ENCODE measurements around the gene LTB. TPM values are rescaled to one million over a fixed set of nuclear protein-coding genes. Genes with fewer than 3 reads are reported as not detected.

LTB gene
- total RNA-seq, 1 experiment from 2014 or later = not detected

DNA sequence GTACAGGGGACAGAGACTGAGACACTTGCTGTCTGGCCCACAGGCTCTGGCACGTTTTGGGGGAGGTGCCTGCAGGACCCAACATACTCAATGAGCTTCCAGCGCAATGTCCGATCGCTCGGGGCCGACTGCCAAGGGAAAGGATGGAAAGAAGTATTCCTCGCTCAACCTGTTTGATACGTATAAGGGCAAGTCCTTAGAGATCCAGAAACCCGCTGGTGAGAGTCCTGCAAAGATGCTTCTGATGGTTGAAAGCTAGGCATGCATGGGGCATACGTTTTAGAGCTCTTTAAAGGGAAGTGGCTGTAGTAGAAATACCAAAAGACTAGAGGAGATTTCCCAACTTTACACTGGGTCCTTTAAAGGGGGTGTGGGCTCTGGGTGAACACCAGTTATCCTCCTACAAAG, 40.5 kb upstream of the LTB start:
- H4K5ac ChIP-seq (ENCODE audit: insufficient read length, low read depth, low read length) = no peak overlapping the region

More for the DNA sequence above, 40.5 kb upstream of the LTB start:
- Histone ChIP-seq H3K4me2 (ENCODE audit: insufficient read depth, insufficient read length, low read length) (peak overlapping the region; percentile 92), H2BK15ac (ENCODE audit: low read depth, low read length) (no peak overlapping the region), H3K14ac (ENCODE audit: insufficient read depth, low read length) (no peak overlapping the region), H3K23ac (ENCODE audit: insufficient read length, low read depth, low read length) (no peak overlapping the region), H2BK120ac (ENCODE audit: low read depth, low read length, poor library complexity, severe bottlenecking) (no peak overlapping the region), H3K79me2 (ENCODE audit: insufficient read depth, low read length) (peaks cover 20% of the 10 kb centered on the region), H3K9ac (ENCODE audit: extremely low read depth, insufficient read length, low read length) (no peak overlapping the region), H3K4me1 (ENCODE audit: insufficient read depth, low read length) (peaks cover 3% of the 10 kb centered on the region; the same call in 1 of the 2 replicates), H3K56ac (ENCODE audit: insufficient read length, low read depth, low read length) (no peak overlapping the region), H2BK20ac (ENCODE audit: low read depth, low read length, poor library complexity, severe bottlenecking) (no peak overlapping the region), H3K4ac (ENCODE audit: low read depth, low read length) (no peak overlapping the region), H3K27me3 (ENCODE audit: insufficient read depth, low read length) (no peaks in the 10 kb centered on the region), H2AFZ (ENCODE audit: low read length) (no peak overlapping the region), H3K79me1 (ENCODE audit: insufficient read depth, low read depth, low read length, poor library complexity, severe bottlenecking) (peaks cover 5% of the 10 kb centered on the region), H2AK5ac (ENCODE audit: insufficient read length, low read length) (no peak overlapping the region), H3K18ac (ENCODE audit: insufficient read length, low read depth, low read length) (no peak overlapping the region), H3K23me2 (ENCODE audit: insufficient read length, low read depth, low read length, poor library complexity, severe bottlenecking) (peaks cover 8% of the 10 kb centered on the region), H2BK12ac (ENCODE audit: insufficient read length, low read depth, low read length) (no peak overlapping the region), H4K20me1 (ENCODE audit: control insufficient read depth, insufficient read depth, insufficient read length) (no peaks in the 10 kb centered on the region), H4K91ac (ENCODE audit: insufficient read length, low read depth, low read length) (no peak overlapping the region), H3K27ac (ENCODE audit: insufficient read length, low read depth, low read length) (no peak overlapping the region), H4K8ac (replicated peaks; ENCODE audit: insufficient read length, low read depth, low read length) (no peak overlapping the region), H3T11ph (ENCODE audit: low read length) (no peak overlapping the region), H2BK5ac (ENCODE audit: insufficient read length, low read length) (no peak overlapping the region), H3K9me3 (ENCODE audit: control insufficient read depth, low read depth, low read length) (no peaks in the 10 kb centered on the region)
- Mint-ChIP-seq H3K36me3 (ENCODE audit: insufficient read depth in 1 of 3, low read depth in 3 of 3) (peaks cover 60 to 66% (median 66%) of the 10 kb centered on the region in 3 experiments), H3K4me1 (peaks cover 14 to 16% of the 10 kb centered on the region in 2 experiments), H3K9me3 (no peaks in the 10 kb centered on the region; a peak in 1 of 5 replicates), H3K4me3 (peak overlapping the region; percentile 93 to 98), H3K27ac (peak overlapping the region; percentile 32 to 99 (median 98); a peak in 6 of 7 replicates), H3K27me3 (ENCODE audit: low read depth) (no peaks in the 10 kb centered on the region; the same call in 1 of the 2 replicates)
- TF ChIP-seq, protein P1, sequence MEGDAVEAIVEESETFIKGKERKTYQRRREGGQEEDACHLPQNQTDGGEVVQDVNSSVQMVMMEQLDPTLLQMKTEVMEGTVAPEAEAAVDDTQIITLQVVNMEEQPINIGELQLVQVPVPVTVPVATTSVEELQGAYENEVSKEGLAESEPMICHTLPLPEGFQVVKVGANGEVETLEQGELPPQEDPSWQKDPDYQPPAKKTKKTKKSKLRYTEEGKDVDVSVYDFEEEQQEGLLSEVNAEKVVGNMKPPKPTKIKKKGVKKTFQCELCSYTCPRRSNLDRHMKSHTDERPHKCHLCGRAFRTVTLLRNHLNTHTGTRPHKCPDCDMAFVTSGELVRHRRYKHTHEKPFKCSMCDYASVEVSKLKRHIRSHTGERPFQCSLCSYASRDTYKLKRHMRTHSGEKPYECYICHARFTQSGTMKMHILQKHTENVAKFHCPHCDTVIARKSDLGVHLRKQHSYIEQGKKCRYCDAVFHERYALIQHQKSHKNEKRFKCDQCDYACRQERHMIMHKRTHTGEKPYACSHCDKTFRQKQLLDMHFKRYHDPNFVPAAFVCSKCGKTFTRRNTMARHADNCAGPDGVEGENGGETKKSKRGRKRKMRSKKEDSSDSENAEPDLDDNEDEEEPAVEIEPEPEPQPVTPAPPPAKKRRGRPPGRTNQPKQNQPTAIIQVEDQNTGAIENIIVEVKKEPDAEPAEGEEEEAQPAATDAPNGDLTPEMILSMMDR (conservative IDR thresholded peaks at IDR 0.05) = no peak
- WGBS (ENCODE audit: extremely low coverage, insufficient read length, low lambda C conversion rate) = no CpG with 5 or more reads among the region's 10 CpGs
- DNase-seq = no peak
